OCI-LY7 (cell line): ENCODE results near the gene MAG.

Experiments used
- EZH2phosphoT487 ChIP-seq: fragments of 200-600 bp; sonication (generic); IDR thresholded peaks from 2 replicates; pipeline ENCODE4 v1.6.1; 2018; ENCODE audit warnings: low read depth, borderline replicate concordance, mild to moderate bottlenecking, mixed run types, antibody characterized with exemption, low read length, moderate library complexity, mixed read lengths
- TF ChIP-seq, protein P1 (sequence below): fragments of 200-600 bp; sonication (generic); conservative IDR thresholded peaks from 2 replicates; pipeline ENCODE4 v1.5.1; 2014; ENCODE audit warnings: mild to moderate bottlenecking, antibody characterized with exemption, low read length, moderate library complexity, mixed read lengths

DNA sequence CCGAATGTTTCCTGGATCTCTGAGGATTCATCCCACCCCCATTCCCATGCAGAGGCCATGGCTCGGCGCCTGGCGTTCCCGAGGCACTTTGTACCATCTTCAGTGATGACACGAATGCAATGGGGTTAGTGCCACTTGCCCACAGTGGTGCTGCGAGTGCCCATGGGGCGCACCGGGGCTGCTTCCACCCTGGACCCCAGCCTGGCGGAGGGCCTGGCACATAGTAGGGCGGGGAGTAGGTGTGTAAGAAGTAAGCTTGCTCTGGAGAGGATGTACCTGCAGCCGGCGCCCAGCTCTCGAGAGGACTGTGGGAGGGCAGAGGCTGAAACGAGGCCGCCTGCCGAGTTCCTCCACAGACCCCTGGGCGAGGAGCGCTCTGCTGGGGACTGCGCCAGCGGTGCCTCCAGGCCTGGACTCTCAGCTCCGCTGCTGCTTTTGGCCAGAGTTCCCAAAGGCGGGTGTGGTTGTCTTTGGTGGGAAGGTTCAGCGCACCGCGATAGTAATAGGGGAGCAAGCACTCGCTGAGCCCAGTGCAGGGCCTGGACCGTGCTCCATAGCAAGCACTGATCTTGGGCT is 15.2 kb upstream of the MAG start:
- TF ChIP-seq, protein P1, sequence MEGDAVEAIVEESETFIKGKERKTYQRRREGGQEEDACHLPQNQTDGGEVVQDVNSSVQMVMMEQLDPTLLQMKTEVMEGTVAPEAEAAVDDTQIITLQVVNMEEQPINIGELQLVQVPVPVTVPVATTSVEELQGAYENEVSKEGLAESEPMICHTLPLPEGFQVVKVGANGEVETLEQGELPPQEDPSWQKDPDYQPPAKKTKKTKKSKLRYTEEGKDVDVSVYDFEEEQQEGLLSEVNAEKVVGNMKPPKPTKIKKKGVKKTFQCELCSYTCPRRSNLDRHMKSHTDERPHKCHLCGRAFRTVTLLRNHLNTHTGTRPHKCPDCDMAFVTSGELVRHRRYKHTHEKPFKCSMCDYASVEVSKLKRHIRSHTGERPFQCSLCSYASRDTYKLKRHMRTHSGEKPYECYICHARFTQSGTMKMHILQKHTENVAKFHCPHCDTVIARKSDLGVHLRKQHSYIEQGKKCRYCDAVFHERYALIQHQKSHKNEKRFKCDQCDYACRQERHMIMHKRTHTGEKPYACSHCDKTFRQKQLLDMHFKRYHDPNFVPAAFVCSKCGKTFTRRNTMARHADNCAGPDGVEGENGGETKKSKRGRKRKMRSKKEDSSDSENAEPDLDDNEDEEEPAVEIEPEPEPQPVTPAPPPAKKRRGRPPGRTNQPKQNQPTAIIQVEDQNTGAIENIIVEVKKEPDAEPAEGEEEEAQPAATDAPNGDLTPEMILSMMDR, result no peak
- no peak for TF ChIP-seq EZH2phosphoT487
